C4-2B (cell line): ENCODE data around the gene HEXD.

Experiments used
- H3K27ac ChIP-seq: fragments of 450-650 bp; 2 replicates; pipeline ENCODE4 v1.5.1; 2017
- CTCF ChIP-seq: fragments of 450-650 bp; conservative IDR thresholded peaks from 2 replicates; pipeline ENCODE4 v1.5.1; 2017; ENCODE audit warnings: mild to moderate bottlenecking
- ZFX ChIP-seq: fragments of 450-650 bp; IDR thresholded peaks from 2 replicates; pipeline ENCODE4 v1.6.1; 2017

Gene HEXD

GRCh38 chr17:82416771-82417170 lies 1.4 kb upstream of the HEXD start:
- TF ChIP-seq CTCF (no peak; the same call in 1 of the 2 replicates), ZFX (no peak)
- H3K27ac ChIP-seq = no peak overlapping the region

- TF ChIP-seq CTCF (no peak), ZFX (no peak)
- no peak overlapping the region for H3K27ac ChIP-seq
These were observed 1.4 kb downstream of the HEXD start for GRCh38 chr17:82419540-82419939.

GRCh38 chr17:82424001-82424862 lies 6.1 kb downstream of the HEXD start:
- TF ChIP-seq ZFX = no peak
- TF ChIP-seq CTCF = peak; percentile 83
- no peak overlapping the region for H3K27ac ChIP-seq

- TF ChIP-seq ZFX (no peak), CTCF (no peak; the same call in 1 of the 2 replicates)
- no peak overlapping the region for H3K27ac ChIP-seq
These were observed 6.7 kb downstream of the HEXD start for GRCh38 chr17:82424863-82425159.

GRCh38 chr17:82428546-82428945 lies 10.4 kb downstream of the HEXD start:
- TF ChIP-seq CTCF (no peak), ZFX (no peak)
- no peak overlapping the region for H3K27ac ChIP-seq

- TF ChIP-seq CTCF (no peak), ZFX (no peak)
- H3K27ac ChIP-seq = no peak overlapping the region
These were observed 11.7 kb downstream of the HEXD start for GRCh38 chr17:82429824-82430223.

- TF ChIP-seq ZFX (no peak), CTCF (no peak)
These were observed 13.9 kb downstream of the HEXD start for GRCh38 chr17:82432017-82432416.

More at GRCh38 chr17:82432017-82432416, 13.9 kb downstream of the HEXD start:
- no peak overlapping the region for H3K27ac ChIP-seq
